H9 (cell line): ENCODE measurements around the gene KRTAP6-2. TPM values are rescaled to one million over a fixed set of nuclear protein-coding genes. Genes with fewer than 3 reads are reported as not detected.

ENCODE experiments used
- DNase-seq: peaks from one replicate; pipeline ENCODE4 v3.0.0-alpha.2; 2017
- H2AFZ ChIP-seq: one replicate; pipeline ENCODE4 v1.6.1; 2013; ENCODE audit warnings: mild to moderate bottlenecking, low read length, control low read depth, moderate library complexity
- H2AK5ac ChIP-seq: 2 replicates; pipeline ENCODE4 v1.6.1; 2013; ENCODE audit warnings: low read length, control low read depth, mixed read lengths; ENCODE audit not compliant: insufficient read length
- H2BK120ac ChIP-seq: one replicate; pipeline ENCODE4 v1.6.1; 2013; ENCODE audit warnings: low read depth, mild to moderate bottlenecking, low read length, control low read depth, inconsistent platforms; ENCODE audit not compliant: poor library complexity, severe bottlenecking
- H2BK12ac ChIP-seq: 2 replicates; pipeline ENCODE4 v1.6.1; 2013; ENCODE audit warnings: low read length, control low read depth, mixed read lengths, low read depth; ENCODE audit not compliant: insufficient read length
- H2BK15ac ChIP-seq: 2 replicates; pipeline ENCODE4 v1.6.1; 2013; ENCODE audit warnings: low read depth, low read length, control low read depth
- H2BK20ac ChIP-seq: one replicate; pipeline ENCODE4 v1.6.1; 2013; ENCODE audit warnings: low read depth, mild to moderate bottlenecking, low read length, control low read depth, inconsistent platforms; ENCODE audit not compliant: poor library complexity, severe bottlenecking
- H2BK5ac ChIP-seq: 2 replicates; pipeline ENCODE4 v1.6.1; 2013; ENCODE audit warnings: low read length, control low read depth, mixed read lengths; ENCODE audit not compliant: insufficient read length
- H3K14ac ChIP-seq: 2 replicates; pipeline ENCODE4 v1.6.1; 2013; ENCODE audit warnings: low read length, control low read depth; ENCODE audit not compliant: insufficient read depth
- H3K18ac ChIP-seq: 2 replicates; pipeline ENCODE4 v1.6.1; 2013; ENCODE audit warnings: low read depth, mild to moderate bottlenecking, mixed read lengths, low read length, control low read depth; ENCODE audit not compliant: insufficient read length
- H3K23ac ChIP-seq: 2 replicates; pipeline ENCODE4 v1.6.1; 2013; ENCODE audit warnings: low read length, control low read depth, mixed read lengths, low read depth; ENCODE audit not compliant: insufficient read length
- H3K23me2 ChIP-seq: 2 replicates; pipeline ENCODE4 v1.6.1; 2013; ENCODE audit warnings: low read depth, mild to moderate bottlenecking, mixed read lengths, low read length, control low read depth; ENCODE audit not compliant: insufficient read length, poor library complexity, severe bottlenecking
- H3K27ac ChIP-seq: 2 replicates; pipeline ENCODE4 v1.5.1; 2013; ENCODE audit warnings: low read length, control low read depth, mixed read lengths, low read depth; ENCODE audit not compliant: insufficient read length
- H3K27me3 ChIP-seq: 2 replicates; pipeline ENCODE4 v1.6.1; 2013; ENCODE audit warnings: low read length, control low read depth, inconsistent platforms; ENCODE audit not compliant: insufficient read depth
- H3K4ac ChIP-seq: 2 replicates; pipeline ENCODE4 v1.6.1; 2013; ENCODE audit warnings: low read depth, mild to moderate bottlenecking, control low read depth, inconsistent platforms, low read length, moderate library complexity
- H3K4me1 ChIP-seq: 2 replicates; pipeline ENCODE4 v1.6.1; 2013; ENCODE audit warnings: low read length, control low read depth, inconsistent platforms; ENCODE audit not compliant: insufficient read depth
- H3K4me2 ChIP-seq: 2 replicates; pipeline ENCODE4 v1.6.1; 2013; ENCODE audit warnings: low read length, control low read depth, mixed read lengths; ENCODE audit not compliant: insufficient read length, insufficient read depth
- H3K56ac ChIP-seq: 2 replicates; pipeline ENCODE4 v1.6.1; 2013; ENCODE audit warnings: low read depth, mild to moderate bottlenecking, mixed read lengths, low read length, control low read depth; ENCODE audit not compliant: insufficient read length
- H3K79me1 ChIP-seq: 2 replicates; pipeline ENCODE4 v1.6.1; 2013; ENCODE audit warnings: low read depth, mild to moderate bottlenecking, moderate library complexity, low read length, control low read depth, inconsistent platforms; ENCODE audit not compliant: insufficient read depth, poor library complexity, severe bottlenecking
- H3K79me2 ChIP-seq: 2 replicates; pipeline ENCODE4 v1.6.1; 2013; ENCODE audit warnings: low read length, control low read depth, inconsistent platforms; ENCODE audit not compliant: insufficient read depth
- H3K9ac ChIP-seq: 2 replicates; pipeline ENCODE4 v1.6.1; 2013; ENCODE audit warnings: low read length, control low read depth, mixed read lengths; ENCODE audit not compliant: insufficient read length; ENCODE audit errors: extremely low read depth
- H3K9me3 ChIP-seq: one replicate; pipeline ENCODE4 v1.6.1; 2013; ENCODE audit warnings: low read depth, low read length, inconsistent platforms; ENCODE audit not compliant: control insufficient read depth
- H3T11ph ChIP-seq: one replicate; pipeline ENCODE4 v1.6.1; 2013; ENCODE audit warnings: mild to moderate bottlenecking, low read length, control low read depth, inconsistent platforms
- H4K20me1 ChIP-seq: one replicate; pipeline ENCODE4 v1.6.1; 2013; ENCODE audit not compliant: control insufficient read depth, insufficient read length, insufficient read depth
- H4K5ac ChIP-seq: 2 replicates; pipeline ENCODE4 v1.6.1; 2013; ENCODE audit warnings: low read depth, mild to moderate bottlenecking, mixed read lengths, low read length, control low read depth; ENCODE audit not compliant: insufficient read length
- H4K8ac ChIP-seq: replicated peaks from 2 replicates; pipeline ENCODE4 v1.6.1; 2013; ENCODE audit warnings: low read length, control low read depth, mixed read lengths, low read depth; ENCODE audit not compliant: insufficient read length
- H4K91ac ChIP-seq: 2 replicates; pipeline ENCODE4 v1.6.1; 2013; ENCODE audit warnings: low read depth, mild to moderate bottlenecking, moderate library complexity, mixed read lengths, low read length, control low read depth; ENCODE audit not compliant: insufficient read length
- H3K27ac Mint-ChIP-seq, 3 experiments: 2 replicates in 2 of 3; 3 replicates in 1 of 3; pipeline ENCODE4 v1.8.0; 2020 to 2021; ENCODE audit warnings: mixed read lengths in 3 of 3, mild to moderate bottlenecking in 1 of 3, moderate library complexity in 1 of 3
- H3K27me3 Mint-ChIP-seq: 2 replicates; pipeline ENCODE4 v1.8.0; 2021; ENCODE audit warnings: low read depth, mild to moderate bottlenecking, moderate library complexity, mixed read lengths
- H3K36me3 Mint-ChIP-seq, 3 experiments: 2 replicates in 2 of 3; 3 replicates in 1 of 3; pipeline ENCODE4 v1.8.0; 2020 to 2021; ENCODE audit warnings: low read depth in 3 of 3, mixed read lengths in 3 of 3; ENCODE audit not compliant: insufficient read depth in 1 of 3
- H3K4me1 Mint-ChIP-seq, 2 experiments: 2 replicates each; pipeline ENCODE4 v1.8.0; 2020; ENCODE audit warnings: mixed read lengths in 2 of 2
- H3K4me3 Mint-ChIP-seq, 2 experiments: 2 replicates in 1 of 2; 3 replicates in 1 of 2; pipeline ENCODE4 v1.8.0; 2020 to 2021; ENCODE audit warnings: mild to moderate bottlenecking in 2 of 2, mixed read lengths in 2 of 2, moderate library complexity in 1 of 2
- H3K9me3 Mint-ChIP-seq, 2 experiments: 2 replicates in 1 of 2; 3 replicates in 1 of 2; pipeline ENCODE4 v1.8.0; 2020; ENCODE audit warnings: mild to moderate bottlenecking in 2 of 2, mixed read lengths in 2 of 2, moderate library complexity in 1 of 2
- CTCF ChIP-seq: fragments of 200-600 bp; sonication (generic); conservative IDR thresholded peaks from 3 replicates; pipeline ENCODE4 v1.8.0; 2021; ENCODE audit warnings: antibody characterized with exemption, mild to moderate bottlenecking
- WGBS: extraction: QIAGEN DNeasy Blood & Tissue Kit; methylation state at CpG from one replicate; pipeline ENCODE4 v1.1.7; 2013; ENCODE audit warnings: missing lambda C conversion rate, low lambda C conversion rate, mixed read lengths; ENCODE audit not compliant: insufficient read length; ENCODE audit errors: extremely low coverage; 5-methylcytosine and 5-hydroxymethylcytosine counted together
- total RNA-seq: library from RNA; stranded (reverse); gene quantifications from 2 replicates; pipeline ENCODE4 v1.2.1, GENCODE V29; 2021

The KRTAP6-2 gene
- total RNA-seq, 1 experiment from 2014 or later = not detected

- no CpG with 5 or more reads among the region's 2 CpGs for WGBS
- TF ChIP-seq CTCF = no peak
- no peaks in the 10 kb centered on the region for H3K9me3 ChIP-seq
Measured at GRCh38 chr21:30561264-30561895, 37.3 kb downstream of the KRTAP6-2 start, which contains the start of gene KRTAP19-7. KRTAP19-7 (minus strand) TSS chr21:30561314; CDS start chr21:30561289, 25 bp downstream.

More at GRCh38 chr21:30561264-30561895, 37.3 kb downstream of the KRTAP6-2 start, which contains the start of gene KRTAP19-7:
- Histone ChIP-seq H2BK12ac (no peak within 1 kb of the TSS), H2BK120ac (no peak within 1 kb of the TSS), H2BK5ac (no peak within 1 kb of the TSS), H4K8ac (no peak within 1 kb of the TSS), H3K4ac (no peak within 1 kb of the TSS), H4K91ac (no peak within 1 kb of the TSS), H3K27me3 (no peaks in the 10 kb centered on the region), H3K14ac (no peak within 1 kb of the TSS), H3K4me1 (no peaks in the 10 kb centered on the region), H3K9ac (no peak within 1 kb of the TSS), H3K56ac (no peak within 1 kb of the TSS), H2BK20ac (no peak within 1 kb of the TSS), H3K79me1 (no peaks in the 10 kb centered on the region), H2BK15ac (no peak within 1 kb of the TSS), H4K20me1 (no peaks in the 10 kb centered on the region), H3K23me2 (no peaks in the 10 kb centered on the region), H3T11ph (no peak within 1 kb of the TSS), H3K27ac (no peak within 1 kb of the TSS), H2AFZ (no peak within 1 kb of the TSS), H3K4me2 (no peak within 1 kb of the TSS), H3K23ac (no peak within 1 kb of the TSS), H3K79me2 (no peaks in the 10 kb centered on the region), H2AK5ac (no peak within 1 kb of the TSS), H3K18ac (no peak within 1 kb of the TSS), H4K5ac (no peak within 1 kb of the TSS)
- Mint-ChIP-seq H3K27ac (no peak within 1 kb of the TSS), H3K9me3 (peaks cover 5 to 19% of the 10 kb centered on the region in 2 experiments; a peak in 4 of 5 replicates), H3K36me3 (peaks cover 0 to 9% (median 0%) of the 10 kb centered on the region in 3 experiments; a peak in 2 of 7 replicates), H3K4me1 (no peaks in the 10 kb centered on the region), H3K4me3 (no peak within 1 kb of the TSS; a peak in 1 of 5 replicates), H3K27me3 (no peaks in the 10 kb centered on the region)
- no peak for DNase-seq
